Measurements from ENCODE around the gene PAPPA2.
"Not testable (repeated sequence)": the region's sequence is repeated elsewhere in the genome, so short reads cannot be mapped to it uniquely, and the experiment has no call there.

Gene PAPPA2

DNA sequence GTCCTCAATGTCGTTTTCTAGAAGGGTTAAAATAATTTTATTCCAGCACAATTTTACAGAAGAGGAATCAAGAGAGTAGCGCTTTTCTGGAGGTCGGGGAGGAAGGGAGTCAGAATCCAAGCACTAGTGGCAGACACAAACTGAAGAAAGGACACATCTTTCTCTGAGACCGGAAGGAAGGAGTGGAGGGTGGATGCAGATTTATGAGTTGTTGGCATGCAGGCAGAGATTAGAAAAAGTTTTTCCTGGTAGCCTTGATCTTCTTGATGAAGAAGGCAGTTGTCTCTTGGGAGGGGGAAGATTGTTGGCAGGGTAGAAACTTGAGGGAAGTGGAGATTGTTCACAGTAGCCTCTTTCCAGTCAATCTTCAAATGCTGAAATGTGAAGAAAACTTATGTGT is 149.8 kb downstream of the PAPPA2 start:
- DNase-seq, result no peak

GRCh38 chr1:176617881-176618280 is 154.9 kb downstream of the PAPPA2 start:
- DNase-seq, result no peak

- DNase-seq, result no peak
Observed at GRCh38 chr1:176619261-176619660, 156.3 kb downstream of the PAPPA2 start.

DNA sequence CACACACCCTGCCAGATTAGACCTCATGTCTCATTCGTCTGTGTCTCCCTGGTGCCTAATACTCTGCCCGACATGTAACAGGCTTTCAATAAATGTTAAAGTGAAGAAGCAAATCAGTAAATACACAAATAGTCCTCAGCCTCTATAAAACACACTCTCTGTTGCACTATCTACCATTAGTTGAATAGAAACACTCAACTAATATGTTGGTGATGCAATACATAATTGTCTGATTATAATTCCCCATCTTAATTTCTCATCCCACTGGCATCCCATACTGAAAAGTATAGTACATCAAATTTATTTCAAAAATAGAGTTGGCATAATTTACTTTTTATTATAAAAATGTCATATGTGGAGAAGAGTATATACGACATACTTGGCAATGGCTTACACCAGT is 162.4 kb downstream of the PAPPA2 start:
- DNase-seq, result no peak

GRCh38 chr1:176626572-176627061 is 163.6 kb downstream of the PAPPA2 start:
- DNase-seq, result no peak

GRCh38 chr1:176628775-176629174 is 165.8 kb downstream of the PAPPA2 start:
- no peak for DNase-seq

GRCh38 chr1:176634733-176635132 is 171.8 kb downstream of the PAPPA2 start:
- not testable (repeated sequence) for DNase-seq

DNA sequence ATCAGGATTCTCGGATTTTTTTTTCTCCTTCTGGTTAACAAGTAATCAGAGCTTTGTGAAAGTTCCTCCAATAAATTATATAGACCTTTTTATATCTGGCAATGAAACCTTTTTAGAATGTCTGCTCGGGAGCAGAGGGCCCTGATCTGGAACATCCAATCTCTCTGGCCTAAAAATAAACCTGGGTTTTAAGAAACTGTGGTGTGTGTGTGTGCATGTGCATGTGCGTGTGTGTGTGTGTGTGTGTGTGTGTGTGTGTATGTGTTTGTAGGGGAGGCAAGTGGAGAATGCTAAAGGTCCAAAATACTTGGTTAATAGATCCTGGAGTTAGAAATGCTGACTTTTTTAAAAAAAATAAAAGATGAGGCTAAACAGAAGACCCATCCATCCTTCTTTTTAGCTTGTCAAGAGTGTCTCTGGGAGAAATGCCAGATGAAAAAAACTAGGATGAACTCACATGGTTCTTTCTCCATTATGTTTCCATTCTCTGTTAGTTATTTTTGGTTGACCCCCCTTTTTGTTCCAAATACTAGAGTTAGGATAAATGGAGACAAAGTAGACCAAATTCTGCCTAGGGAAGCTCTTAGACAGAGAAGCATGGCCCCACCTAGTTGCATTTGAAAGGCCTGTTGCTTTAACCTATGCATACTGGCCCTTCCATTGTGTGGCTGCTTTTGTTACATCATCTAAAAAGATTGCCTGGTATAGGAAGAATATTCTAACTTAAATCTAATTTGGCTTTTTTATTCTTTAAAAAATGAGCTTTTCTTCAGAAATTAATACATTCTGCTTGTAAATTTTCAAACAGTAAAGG is 175.9 kb downstream of the PAPPA2 start:
- no peak for DNase-seq

GRCh38 chr1:176643536-176643935 is 180.6 kb downstream of the PAPPA2 start:
- DNase-seq, result no peak

DNA sequence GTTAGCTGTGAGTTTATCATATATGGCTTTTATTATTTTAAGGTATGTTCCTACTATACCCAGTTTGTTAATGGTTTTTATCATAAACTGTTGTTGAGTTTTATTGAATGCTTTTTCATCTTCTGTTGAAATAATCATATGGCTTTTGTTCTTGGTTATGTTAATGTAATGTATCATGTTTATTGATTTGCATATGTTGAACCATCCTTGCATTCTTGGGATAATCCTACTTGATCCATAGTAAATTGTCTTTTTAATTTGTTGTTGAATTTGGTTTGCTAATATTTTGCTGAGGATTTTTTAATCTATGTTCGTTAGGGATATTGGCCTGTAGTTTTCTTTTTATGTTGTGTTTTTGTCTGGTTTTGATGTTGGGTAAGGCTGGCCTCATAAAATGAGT is 185.6 kb downstream of the PAPPA2 start:
- DNase-seq, result no peak

- no peak for DNase-seq
Observed at GRCh38 chr1:176656257-176656995, 193.5 kb downstream of the PAPPA2 start.

- DNase-seq, result no peak
Observed at GRCh38 chr1:176669782-176670181, 206.8 kb downstream of the PAPPA2 start.

- no peak for DNase-seq
Observed at GRCh38 chr1:176670853-176671252, 207.9 kb downstream of the PAPPA2 start.

- no peak for DNase-seq
Observed at GRCh38 chr1:176682830-176683535, 220.0 kb downstream of the PAPPA2 start.

- DNase-seq, result no peak
Observed at GRCh38 chr1:176691251-176692228, 228.6 kb downstream of the PAPPA2 start.

DNA sequence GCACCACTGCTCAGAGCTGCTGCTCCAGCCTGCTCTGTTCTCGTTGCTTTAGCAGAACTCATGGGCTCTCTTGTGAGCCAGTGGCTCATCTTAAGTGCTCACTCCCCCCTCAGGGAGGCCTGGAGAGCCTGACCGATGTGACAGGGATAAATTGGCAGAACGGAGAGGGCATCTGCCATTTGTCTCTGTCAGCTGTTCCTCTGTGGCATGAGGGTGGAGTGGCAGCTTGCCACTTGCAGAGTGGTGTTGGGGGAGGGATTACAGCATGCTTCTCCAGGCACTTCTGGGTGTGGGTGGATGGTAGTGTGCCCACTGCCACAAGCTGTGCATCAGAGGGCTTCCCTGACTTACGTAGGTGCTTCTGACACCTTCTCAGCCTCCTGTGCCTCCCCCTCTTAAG is 229.5 kb downstream of the PAPPA2 start:
- no peak for DNase-seq

DNA sequence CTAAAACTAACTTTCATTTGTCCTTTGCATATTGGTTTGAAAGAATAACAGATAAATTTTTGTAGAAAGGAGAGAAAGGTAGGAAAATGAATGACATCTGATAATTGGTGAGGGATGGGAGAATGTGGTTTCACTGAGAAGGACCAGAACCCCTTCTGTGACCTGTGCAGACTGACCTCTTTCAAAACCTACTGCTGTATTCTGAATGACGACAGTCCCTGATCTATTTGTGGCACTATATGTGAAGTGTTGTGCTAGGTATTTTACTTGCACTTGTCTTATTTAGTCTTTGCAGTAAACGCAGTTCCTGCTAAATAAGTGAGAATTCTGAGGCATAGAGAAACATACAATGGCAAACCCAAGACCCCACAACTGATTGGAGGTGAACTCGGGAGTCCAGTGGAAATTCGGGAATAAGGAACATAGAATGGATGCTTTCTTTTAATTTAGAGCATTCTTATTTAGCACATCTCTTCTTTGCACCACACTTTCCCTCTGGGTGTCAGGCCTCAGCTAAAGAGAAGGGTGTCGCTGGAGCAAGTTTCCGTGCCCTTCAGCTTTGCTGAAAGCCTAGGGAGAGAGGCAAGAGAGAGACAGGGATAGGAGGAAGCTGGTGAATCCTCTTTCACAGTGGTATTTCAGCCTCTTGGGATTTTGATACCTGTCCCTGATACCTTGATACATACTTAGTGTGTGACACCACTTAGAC is 230.2 kb downstream of the PAPPA2 start:
- no peak for DNase-seq

DNA sequence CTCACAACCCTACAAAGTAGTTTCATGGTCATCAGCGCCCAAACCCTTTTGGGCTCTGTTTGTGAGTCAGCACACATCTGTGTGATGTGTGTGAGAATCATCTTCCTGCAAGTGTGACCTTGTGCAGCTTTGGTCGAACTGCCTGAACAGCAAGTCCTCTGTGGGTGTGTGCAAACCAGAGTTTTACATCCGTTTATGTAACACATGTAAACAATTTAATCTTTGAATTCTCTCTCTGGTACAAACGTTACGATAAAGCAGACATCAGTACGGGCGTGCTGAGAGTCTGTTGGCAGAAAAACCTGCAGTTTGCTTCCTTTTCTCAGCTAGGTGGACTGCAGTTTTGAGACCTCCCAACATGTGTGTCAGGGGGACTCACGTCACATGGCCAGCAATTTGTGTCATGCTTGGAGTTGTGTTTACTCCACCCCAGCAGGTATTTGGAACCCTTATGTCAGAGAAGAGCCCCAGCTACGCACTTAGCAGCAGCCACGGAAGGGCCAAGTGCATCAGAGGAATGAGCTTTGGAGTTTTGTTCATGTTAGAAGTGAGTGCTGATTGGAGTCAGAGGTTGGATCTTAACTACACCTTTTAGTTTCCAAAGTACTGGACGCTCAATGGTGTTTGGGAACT is 230.8 kb downstream of the PAPPA2 start:
- no peak for DNase-seq

DNA sequence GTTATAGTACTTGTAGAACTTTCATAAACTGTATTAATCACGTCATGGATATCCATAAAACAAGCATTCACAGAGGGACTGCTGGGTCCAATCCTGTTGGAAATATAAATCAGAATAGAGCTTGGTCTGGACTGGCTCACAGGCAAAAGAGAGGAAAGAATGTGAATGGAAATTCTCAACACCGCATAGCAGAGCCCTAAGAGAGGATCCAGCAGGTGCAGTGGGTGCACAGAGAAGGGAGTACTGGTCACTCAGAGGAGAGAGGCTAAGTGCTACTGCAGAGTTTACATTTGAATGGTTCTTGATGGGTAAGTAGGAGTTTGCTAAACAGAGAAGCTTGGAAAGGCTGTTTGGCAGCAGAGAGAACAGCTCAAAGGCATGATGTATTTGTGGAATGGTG is 231.7 kb downstream of the PAPPA2 start:
- no peak for DNase-seq

DNA sequence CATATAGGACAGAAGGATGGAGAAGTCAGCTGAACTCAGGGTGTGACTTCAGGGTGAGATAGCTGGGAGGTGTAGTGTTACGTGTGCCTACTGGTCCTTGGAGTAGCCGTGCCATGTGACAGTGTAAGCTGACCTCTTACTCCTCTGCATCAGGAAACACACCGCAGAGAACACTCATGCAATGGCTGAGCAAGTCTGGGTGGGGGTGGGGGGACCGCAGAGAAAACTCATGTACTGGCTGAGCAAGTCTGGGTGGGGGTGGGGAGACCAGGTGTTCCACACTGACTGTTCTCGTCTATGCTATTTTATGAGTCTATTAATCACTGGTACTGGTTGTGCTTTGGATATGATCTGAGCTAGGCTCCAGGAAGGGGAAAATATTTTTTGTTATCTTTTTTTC is 233.1 kb downstream of the PAPPA2 start:
- no peak for DNase-seq

DNA sequence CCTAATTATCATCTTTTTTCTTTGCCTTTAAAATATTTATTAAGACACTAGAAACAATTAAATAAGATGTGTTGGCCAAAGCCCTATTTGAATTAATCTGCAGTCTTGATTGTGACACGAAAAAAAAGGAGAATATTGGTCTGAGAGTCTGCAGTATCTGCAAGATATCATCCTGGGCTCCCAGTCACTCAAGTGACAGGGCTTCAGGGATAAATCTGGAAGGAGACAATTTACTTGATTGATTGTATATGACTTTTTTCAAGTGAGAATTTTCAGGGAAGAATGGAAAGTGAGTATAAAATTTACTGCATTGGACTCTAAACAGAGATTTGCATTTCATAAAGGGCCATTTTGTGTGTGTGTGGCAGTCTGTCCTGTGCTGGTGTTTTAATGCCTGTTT is 233.7 kb downstream of the PAPPA2 start:
- no peak for DNase-seq

Data from stimulated activated CD4-positive, alpha-beta T cell treated with anti-CD3 and anti-CD28 coated beads, Interleukin-2, amount 100 ng/mL, for 48 hours (primary cell).